Tibial artery (tissue), 4 donors: ENCODE data around the gene GALT.
A peak's percentile ranks its signal among the peaks of the same experiment; 100 is the strongest.
"Not testable (repeated sequence)": the region's sequence is repeated elsewhere in the genome, so short reads cannot be mapped to it uniquely, and the experiment has no call there.

Source experiments
- DNase-seq, 2 donors: peaks; one replicate each; pipeline ENCODE4 v3.0.0-alpha.2; 2019
- H3K27ac ChIP-seq, 2 donors: fragments of 200-600 bp; sonication (generic) in 1 of 2; 1 replicate in 1 of 2; 2 replicates in 1 of 2; pipeline ENCODE4 v1.5.1; 2018 to 2019; ENCODE audit warnings: mild to moderate bottlenecking in 1 of 2
- H3K27me3 ChIP-seq, 2 donors: fragments of 200-600 bp; sonication (generic) in 1 of 2; one replicate each; pipeline versions ENCODE4 v1.5.1 to v1.6.0; 2016 to 2019
- H3K36me3 ChIP-seq, 3 donors: fragments of 200-600 bp; sonication (generic) in 2 of 3; one replicate each; pipeline ENCODE4 v1.5.1; 2016 to 2019; ENCODE audit warnings: mild to moderate bottlenecking in 2 of 3
- H3K4me1 ChIP-seq, 4 donors: fragments of 200-600 bp; sonication (generic) in 2 of 4; 1 replicate in 3 of 4; 2 replicates in 1 of 4; pipeline ENCODE4 v1.5.1; 2016 to 2019
- H3K4me3 ChIP-seq, 2 donors: fragments of 200-600 bp; sonication (generic) in 1 of 2; 1 replicate in 1 of 2; 2 replicates in 1 of 2; pipeline ENCODE4 v1.5.1; 2018 to 2019; ENCODE audit warnings: mild to moderate bottlenecking in 2 of 2
- H3K9me3 ChIP-seq, 3 donors: fragments of 200-600 bp; sonication (generic) in 1 of 3; one replicate each; pipeline ENCODE4 v1.5.1; 2016 to 2019
- CTCF ChIP-seq, 2 experiments: fragments of 200-600 bp in 1 of 2; fragments of 450-650 bp in 1 of 2; IDR thresholded peaks; one replicate each; pipeline ENCODE4 v1.5.1; 2017 to 2019; ENCODE audit warnings: antibody characterized with exemption in 2 of 2, mild to moderate bottlenecking in 1 of 2, moderate library complexity in 1 of 2
- intact Hi-C: fragments of 100-400 bp; cut with DNase I; formaldehyde crosslinking; loops from one replicate; pipeline ENCODE4 v1.15.0; 2023; ENCODE audit warnings: low total_unique reads

The GALT gene

GRCh38 chr9:34634551-34635248 is 11.8 kb upstream of the GALT start:
- Histone ChIP-seq H3K27ac (no peak overlapping the region), H3K4me3 (no peak overlapping the region), H3K9me3 (no peaks in the 10 kb centered on the region), H3K27me3 (peaks cover 0 to 13% of the 10 kb centered on the region in 2 donors), H3K36me3 (peaks cover 0 to 7% (median 0%) of the 10 kb centered on the region in 3 donors), H3K4me1 (peaks cover 0 to 29% (median 23%) of the 10 kb centered on the region in 4 donors)
- no peak for DNase-seq
- TF ChIP-seq CTCF (IDR thresholded peaks at IDR 0.05): no peak
- intact Hi-C loops: no loop called here

GRCh38 chr9:34635556-34635955 is 10.9 kb upstream of the GALT start:
- intact Hi-C loops: no loop called here
- H3K27ac ChIP-seq: no peak overlapping the region
- peaks cover 0 to 29% (median 23%) of the 10 kb centered on the region in 4 donors for H3K4me1 ChIP-seq
- H3K36me3 ChIP-seq: peaks cover 0 to 7% (median 0%) of the 10 kb centered on the region in 3 donors
- no peak for TF ChIP-seq CTCF (IDR thresholded peaks at IDR 0.05)
- no peaks in the 10 kb centered on the region for H3K9me3 ChIP-seq
- H3K27me3 ChIP-seq: peaks cover 0 to 5% of the 10 kb centered on the region in 2 donors
- no peak overlapping the region for H3K4me3 ChIP-seq
- DNase-seq: no peak

DNA sequence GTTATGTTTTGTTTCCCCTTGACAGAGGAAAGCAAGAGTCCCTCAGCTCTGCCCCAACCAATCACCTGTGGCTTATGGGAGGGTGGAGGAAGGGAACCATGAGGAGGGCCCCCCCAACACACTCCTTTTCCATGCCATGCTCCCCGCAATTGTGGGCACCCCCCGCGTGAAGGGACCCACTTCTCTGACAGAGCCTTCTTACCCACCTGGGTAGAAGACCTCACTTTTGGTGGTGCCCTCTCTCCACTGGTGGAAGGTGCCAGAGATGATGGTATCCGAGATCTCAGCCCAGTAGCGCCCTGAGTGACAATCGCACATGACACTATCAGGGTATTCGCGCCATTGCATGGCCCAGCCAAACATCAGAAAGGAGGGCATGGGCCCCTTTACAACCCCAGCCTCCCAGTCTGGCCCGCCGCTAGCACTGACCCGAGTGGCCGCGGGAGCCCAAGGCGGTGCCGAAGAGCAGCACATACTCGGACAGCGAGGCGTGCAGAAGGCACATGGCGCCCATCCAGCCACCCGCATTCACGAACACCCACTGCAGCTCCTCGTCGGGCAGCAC is 9.6 kb upstream of the GALT start:
- Histone ChIP-seq H3K27ac (peak overlapping the region; percentile 87 to 91), H3K4me3 (peak overlapping the region; percentile 65 to 80), H3K27me3 (no peaks in the 10 kb centered on the region), H3K4me1 (peaks cover 0 to 29% (median 23%) of the 10 kb centered on the region in 4 donors), H3K9me3 (no peaks in the 10 kb centered on the region), H3K36me3 (peaks cover 0 to 7% (median 0%) of the 10 kb centered on the region in 3 donors)
- no peak for DNase-seq
- no peak for TF ChIP-seq CTCF (IDR thresholded peaks at IDR 0.05)
- intact Hi-C loops: no loop called here

DNA sequence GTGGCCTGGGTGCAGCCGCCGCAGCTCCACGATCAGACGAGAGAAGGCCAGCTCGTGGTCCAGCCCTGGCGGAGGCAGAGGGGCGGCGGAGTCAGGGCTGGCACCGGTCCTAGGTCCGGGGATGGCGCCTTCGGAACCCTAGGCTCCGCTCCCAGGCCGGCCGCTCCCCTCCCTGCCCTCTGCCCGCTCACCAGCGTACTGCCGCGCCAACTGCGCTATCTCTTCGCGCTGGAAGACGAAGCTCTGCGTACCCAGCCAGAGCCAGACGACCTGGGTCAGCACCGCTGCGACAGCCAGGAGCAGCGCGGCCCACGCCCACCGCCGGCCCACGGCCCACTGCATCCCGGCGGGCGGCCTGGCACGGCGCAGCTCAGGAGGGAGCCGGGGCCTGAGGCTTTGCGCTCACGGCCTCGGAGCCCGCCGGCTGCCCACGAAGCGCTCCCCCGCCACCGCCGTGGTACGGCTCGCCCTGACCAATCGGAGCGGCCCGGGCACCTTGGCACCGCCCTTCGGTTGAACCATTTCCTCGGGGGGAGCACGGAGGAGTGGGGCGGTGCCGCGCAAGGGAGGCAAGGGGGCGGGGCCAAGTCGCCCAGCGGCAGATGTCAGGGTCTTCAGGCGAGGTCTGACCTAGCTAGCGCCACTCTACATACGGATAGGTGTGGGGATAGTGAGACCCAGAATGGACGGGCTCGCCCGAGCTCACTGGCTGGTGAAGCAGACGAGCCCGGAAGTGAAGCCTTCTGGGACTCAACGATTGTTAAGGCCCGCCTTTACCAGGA is 8.9 kb upstream of the GALT start, which contains the start of gene SIGMAR1:
Gene SIGMAR1 (minus strand): TSS at position 432 of the 782 bp plus-strand sequence. CDS start 90 bp downstream, at position 342.
- Histone ChIP-seq H3K27me3 (no peaks in the 10 kb centered on the region), H3K27ac (peak within 1 kb of the TSS; percentile 87 to 91), H3K4me3 (peak within 1 kb of the TSS; percentile 65 to 80), H3K36me3 (peaks cover 0 to 7% (median 0%) of the 10 kb centered on the region in 3 donors), H3K4me1 (peaks cover 0 to 29% (median 23%) of the 10 kb centered on the region in 4 donors), H3K9me3 (no peaks in the 10 kb centered on the region)
- TF ChIP-seq CTCF (IDR thresholded peaks at IDR 0.05): peak in 1 of 2 experiments; percentile 25
- intact Hi-C loops: no loop called here
- peak; percentile 91 to 96 for DNase-seq

- TF ChIP-seq CTCF (IDR thresholded peaks at IDR 0.05): no peak
- Histone ChIP-seq H3K27me3 (no peaks in the 10 kb centered on the region), H3K4me1 (peaks cover 0 to 29% (median 23%) of the 10 kb centered on the region in 4 donors), H3K27ac (peak overlapping the region; percentile 87 to 91), H3K9me3 (no peaks in the 10 kb centered on the region), H3K36me3 (peaks cover 0 to 7% (median 0%) of the 10 kb centered on the region in 3 donors), H3K4me3 (peak overlapping the region; percentile 65 to 80)
- no peak for DNase-seq
- intact Hi-C loops: no loop called here
Measured at GRCh38 chr9:34638138-34638445, 8.4 kb upstream of the GALT start.

GRCh38 chr9:34639322-34639721 is 7.2 kb upstream of the GALT start:
- H3K36me3 ChIP-seq, H3K27ac ChIP-seq, H3K4me3 ChIP-seq, H3K9me3 ChIP-seq, intact Hi-C loops, DNase-seq, H3K27me3 ChIP-seq: not testable (repeated sequence)
- peaks cover 0 to 29% (median 23%) of the 10 kb centered on the region in 4 donors for H3K4me1 ChIP-seq
